Neural progenitor cell (in vitro differentiated cells): ENCODE measurements around the gene SIAH3.

Experiments
- EZH2 ChIP-seq: fragments of 200-600 bp; sonication (generic); IDR thresholded peaks from 2 replicates; pipeline ENCODE4 v1.6.1; 2017; ENCODE audit warnings: antibody characterized with exemption, mild to moderate bottlenecking, moderate library complexity
- EZH2phosphoT487 ChIP-seq: fragments of 200-600 bp; sonication (generic); IDR thresholded peaks from 2 replicates; pipeline ENCODE4 v1.6.1; 2017; ENCODE audit warnings: antibody characterized with exemption
- TF ChIP-seq, protein P1 (sequence below): fragments of 200-600 bp; sonication (generic); IDR thresholded peaks from 2 replicates; pipeline ENCODE4 v1.5.1; 2017; ENCODE audit warnings: antibody characterized with exemption, mild to moderate bottlenecking

DNA sequence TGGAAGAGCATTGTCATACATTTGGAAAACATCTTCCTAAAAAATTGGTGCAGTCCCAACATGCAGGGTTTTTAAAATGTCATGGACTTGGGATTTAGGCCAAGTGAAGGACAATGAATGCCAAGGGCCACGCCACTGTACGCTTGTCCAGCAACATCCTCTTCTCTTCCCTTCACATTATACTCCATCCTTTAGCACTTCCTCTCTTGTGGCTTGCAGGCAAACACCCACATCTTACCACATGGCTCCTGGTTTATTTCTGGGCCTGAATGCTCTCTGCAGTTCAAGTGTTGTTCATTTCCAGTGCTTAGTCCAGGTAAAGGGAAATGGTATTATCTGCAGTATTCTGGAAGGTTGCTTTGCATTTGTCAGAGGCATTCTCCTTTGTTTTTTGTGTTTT lies 104.5 kb downstream of the SIAH3 start:
- TF ChIP-seq, protein P1, sequence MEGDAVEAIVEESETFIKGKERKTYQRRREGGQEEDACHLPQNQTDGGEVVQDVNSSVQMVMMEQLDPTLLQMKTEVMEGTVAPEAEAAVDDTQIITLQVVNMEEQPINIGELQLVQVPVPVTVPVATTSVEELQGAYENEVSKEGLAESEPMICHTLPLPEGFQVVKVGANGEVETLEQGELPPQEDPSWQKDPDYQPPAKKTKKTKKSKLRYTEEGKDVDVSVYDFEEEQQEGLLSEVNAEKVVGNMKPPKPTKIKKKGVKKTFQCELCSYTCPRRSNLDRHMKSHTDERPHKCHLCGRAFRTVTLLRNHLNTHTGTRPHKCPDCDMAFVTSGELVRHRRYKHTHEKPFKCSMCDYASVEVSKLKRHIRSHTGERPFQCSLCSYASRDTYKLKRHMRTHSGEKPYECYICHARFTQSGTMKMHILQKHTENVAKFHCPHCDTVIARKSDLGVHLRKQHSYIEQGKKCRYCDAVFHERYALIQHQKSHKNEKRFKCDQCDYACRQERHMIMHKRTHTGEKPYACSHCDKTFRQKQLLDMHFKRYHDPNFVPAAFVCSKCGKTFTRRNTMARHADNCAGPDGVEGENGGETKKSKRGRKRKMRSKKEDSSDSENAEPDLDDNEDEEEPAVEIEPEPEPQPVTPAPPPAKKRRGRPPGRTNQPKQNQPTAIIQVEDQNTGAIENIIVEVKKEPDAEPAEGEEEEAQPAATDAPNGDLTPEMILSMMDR = no peak
- TF ChIP-seq EZH2 = no peak
- no peak for TF ChIP-seq EZH2phosphoT487
